Measurements from ENCODE around the gene DNAI1. TPM values are rescaled to one million over a fixed set of nuclear protein-coding genes. Genes with fewer than 3 reads are reported as not detected.
A peak's percentile ranks its signal among the peaks of the same experiment; 100 is the strongest.

DNAI1 gene
- total and polyA plus RNA-seq, 2 of the 13 experiments (the other 11 are each of a cell fraction or from before 2014, with no cell fraction given) = not detected

GRCh38 chr9:34457266-34458012, 1.2 kb upstream of the DNAI1 start (continued):
- TF ChIP-seq ZNF556 (CRISPR knock-in tag; IDR thresholded peaks at IDR 0.05; ENCODE audit: borderline replicate concordance) (no peak), KAT8 (CRISPR knock-in tag; IDR thresholded peaks at IDR 0.05) (no peak), CENPX (CRISPR knock-in tag; IDR thresholded peaks at IDR 0.05) (no peak), PHF5A (CRISPR knock-in tag; IDR thresholded peaks at IDR 0.05; ENCODE audit: low read depth, unreplicated experiment) (no peak), BORCS8-MEF2B (CRISPR knock-in tag; IDR thresholded peaks at IDR 0.05) (no peak), FOSL1 (CRISPR knock-in tag; IDR thresholded peaks at IDR 0.05; ENCODE audit: borderline replicate concordance) (no peak), ZFP36L1 (CRISPR knock-in tag; IDR thresholded peaks at IDR 0.05) (no peak), HDAC2 (CRISPR knock-in tag; IDR thresholded peaks at IDR 0.05) (no peak), E2F1 (CRISPR knock-in tag; IDR thresholded peaks at IDR 0.05) (no peak), ZNF552 (CRISPR knock-in tag; IDR thresholded peaks at IDR 0.05; ENCODE audit: borderline replicate concordance) (no peak), MXD1 (CRISPR knock-in tag; IDR thresholded peaks at IDR 0.05) (0 out of 2 replicates have a peak, but pooled peaks have one; percentile 38), ZGPAT (CRISPR knock-in tag; IDR thresholded peaks at IDR 0.05) (no peak), HDAC1 (CRISPR knock-in tag; IDR thresholded peaks at IDR 0.05) (0 out of 2 replicates have a peak, but pooled peaks have one; percentile 22), ZC3H13 (CRISPR knock-in tag; IDR thresholded peaks at IDR 0.05) (no peak), RCOR2 (CRISPR knock-in tag; IDR thresholded peaks at IDR 0.05) (no peak), ZNF777 (CRISPR knock-in tag; IDR thresholded peaks at IDR 0.05) (peak; percentile 73), SMAD3 (CRISPR knock-in tag; IDR thresholded peaks at IDR 0.05) (no peak), ATRX (CRISPR knock-in tag; IDR thresholded peaks at IDR 0.05; ENCODE audit: borderline replicate concordance) (no peak)
- TF ChIP-seq, protein P1, sequence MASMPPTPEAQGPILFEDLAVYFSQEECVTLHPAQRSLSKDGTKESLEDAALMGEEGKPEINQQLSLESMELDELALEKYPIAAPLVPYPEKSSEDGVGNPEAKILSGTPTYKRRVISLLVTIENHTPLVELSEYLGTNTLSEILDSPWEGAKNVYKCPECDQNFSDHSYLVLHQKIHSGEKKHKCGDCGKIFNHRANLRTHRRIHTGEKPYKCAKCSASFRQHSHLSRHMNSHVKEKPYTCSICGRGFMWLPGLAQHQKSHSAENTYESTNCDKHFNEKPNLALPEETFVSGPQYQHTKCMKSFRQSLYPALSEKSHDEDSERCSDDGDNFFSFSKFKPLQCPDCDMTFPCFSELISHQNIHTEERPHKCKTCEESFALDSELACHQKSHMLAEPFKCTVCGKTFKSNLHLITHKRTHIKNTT (CRISPR knock-in tag; IDR thresholded peaks at IDR 0.05) = no peak
- TF ChIP-seq, protein P2, sequence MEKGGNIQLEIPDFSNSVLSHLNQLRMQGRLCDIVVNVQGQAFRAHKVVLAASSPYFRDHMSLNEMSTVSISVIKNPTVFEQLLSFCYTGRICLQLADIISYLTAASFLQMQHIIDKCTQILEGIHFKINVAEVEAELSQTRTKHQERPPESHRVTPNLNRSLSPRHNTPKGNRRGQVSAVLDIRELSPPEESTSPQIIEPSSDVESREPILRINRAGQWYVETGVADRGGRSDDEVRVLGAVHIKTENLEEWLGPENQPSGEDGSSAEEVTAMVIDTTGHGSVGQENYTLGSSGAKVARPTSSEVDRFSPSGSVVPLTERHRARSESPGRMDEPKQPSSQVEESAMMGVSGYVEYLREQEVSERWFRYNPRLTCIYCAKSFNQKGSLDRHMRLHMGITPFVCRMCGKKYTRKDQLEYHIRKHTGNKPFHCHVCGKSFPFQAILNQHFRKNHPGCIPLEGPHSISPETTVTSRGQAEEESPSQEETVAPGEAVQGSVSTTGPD (CRISPR knock-in tag; IDR thresholded peaks at IDR 0.05) = no peak
- TF ChIP-seq, protein P3, sequence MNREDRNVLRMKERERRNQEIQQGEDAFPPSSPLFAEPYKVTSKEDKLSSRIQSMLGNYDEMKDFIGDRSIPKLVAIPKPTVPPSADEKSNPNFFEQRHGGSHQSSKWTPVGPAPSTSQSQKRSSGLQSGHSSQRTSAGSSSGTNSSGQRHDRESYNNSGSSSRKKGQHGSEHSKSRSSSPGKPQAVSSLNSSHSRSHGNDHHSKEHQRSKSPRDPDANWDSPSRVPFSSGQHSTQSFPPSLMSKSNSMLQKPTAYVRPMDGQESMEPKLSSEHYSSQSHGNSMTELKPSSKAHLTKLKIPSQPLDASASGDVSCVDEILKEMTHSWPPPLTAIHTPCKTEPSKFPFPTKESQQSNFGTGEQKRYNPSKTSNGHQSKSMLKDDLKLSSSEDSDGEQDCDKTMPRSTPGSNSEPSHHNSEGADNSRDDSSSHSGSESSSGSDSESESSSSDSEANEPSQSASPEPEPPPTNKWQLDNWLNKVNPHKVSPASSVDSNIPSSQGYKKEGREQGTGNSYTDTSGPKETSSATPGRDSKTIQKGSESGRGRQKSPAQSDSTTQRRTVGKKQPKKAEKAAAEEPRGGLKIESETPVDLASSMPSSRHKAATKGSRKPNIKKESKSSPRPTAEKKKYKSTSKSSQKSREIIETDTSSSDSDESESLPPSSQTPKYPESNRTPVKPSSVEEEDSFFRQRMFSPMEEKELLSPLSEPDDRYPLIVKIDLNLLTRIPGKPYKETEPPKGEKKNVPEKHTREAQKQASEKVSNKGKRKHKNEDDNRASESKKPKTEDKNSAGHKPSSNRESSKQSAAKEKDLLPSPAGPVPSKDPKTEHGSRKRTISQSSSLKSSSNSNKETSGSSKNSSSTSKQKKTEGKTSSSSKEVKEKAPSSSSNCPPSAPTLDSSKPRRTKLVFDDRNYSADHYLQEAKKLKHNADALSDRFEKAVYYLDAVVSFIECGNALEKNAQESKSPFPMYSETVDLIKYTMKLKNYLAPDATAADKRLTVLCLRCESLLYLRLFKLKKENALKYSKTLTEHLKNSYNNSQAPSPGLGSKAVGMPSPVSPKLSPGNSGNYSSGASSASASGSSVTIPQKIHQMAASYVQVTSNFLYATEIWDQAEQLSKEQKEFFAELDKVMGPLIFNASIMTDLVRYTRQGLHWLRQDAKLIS (CRISPR knock-in tag; IDR thresholded peaks at IDR 0.05) = no peak

All from HepG2 (cell line).